Mucosa of descending colon (tissue), 3 donors: Measurements from ENCODE around the gene LDLRAD4. TPM values are rescaled to one million over a fixed set of nuclear protein-coding genes. Genes with fewer than 3 reads are reported as not detected.

Experiments used
- ATAC-seq: fragments of 200-7000 bp; cut with Tn5 transposase; one replicate; pipeline ENCODE4 v1.9.1; 2020; ENCODE audit warnings: mild to moderate bottlenecking, moderate library complexity
- DNase-seq, 3 donors: peaks; one replicate each; pipeline ENCODE4 v3.0.0-alpha.2; 2020
- H3K36me3 ChIP-seq: fragments of 200-600 bp; one replicate; pipeline ENCODE4 v1.8.0; 2021; ENCODE audit warnings: low read depth, mild to moderate bottlenecking
- H3K4me1 ChIP-seq: fragments of 200-600 bp; one replicate; pipeline ENCODE4 v1.8.0; 2021; ENCODE audit warnings: low read depth, mild to moderate bottlenecking
- H3K4me3 ChIP-seq: fragments of 200-600 bp; one replicate; pipeline ENCODE4 v1.8.0; 2021; ENCODE audit warnings: mild to moderate bottlenecking
- H3K9me3 ChIP-seq: fragments of 200-600 bp; one replicate; pipeline ENCODE4 v1.8.0; 2021; ENCODE audit warnings: mild to moderate bottlenecking
- CTCF ChIP-seq: fragments of 200-600 bp; IDR thresholded peaks from one replicate; pipeline ENCODE4 v1.8.0; 2022; ENCODE audit warnings: antibody characterized with exemption, mild to moderate bottlenecking
- intact Hi-C, 2 donors: fragments of 100-400 bp; cut with DNase I in 1 of 2; cut with micrococcal nuclease in 1 of 2; formaldehyde crosslinking; loops; one replicate each; pipeline versions ENCODE4 v1.11.0 to v1.11.1; 2022; cut with DNase I, micrococcal nuclease
- total RNA-seq, 3 donors: library from RNA; stranded (reverse); fragmentation: NEBNext Ultra II Directional in 2 of 3; extraction: Animal tissue kit (Norgen Biotek cat#: 25700) in 2 of 3; gene quantifications; one replicate each; pipeline versions ENCODE4 v1.2.1 to v1.2.4, GENCODE V29; 2021 to 2023
- donor health status: DM: no; HTN: no; CAD: no; lungs with moderate emphysema.
- donor health status: DM: no; HTN: no; CAD: no.
- donor health status: DM: no; HTN: yes; CAD: no.

LDLRAD4 gene
- total RNA-seq, 3 donors from 2014 or later = 36.8 to 41.0 (median 37.4) TPM

GRCh38 chr18:13615432-13615861 lies 396.9 kb downstream of the LDLRAD4 start:
- Histone ChIP-seq H3K4me3 (no peak overlapping the region), H3K9me3 (no peaks in the 10 kb centered on the region), H3K36me3 (no peaks in the 10 kb centered on the region), H3K4me1 (peaks cover 2% of the 10 kb centered on the region)
- no peak for DNase-seq
- ATAC-seq = no peak
- no peak for TF ChIP-seq CTCF
- intact Hi-C loops = no loop called here

- H3K4me3 ChIP-seq = no peak overlapping the region
- DNase-seq (no peak), ATAC-seq (no peak)
- no peaks in the 10 kb centered on the region for H3K4me1 ChIP-seq
- intact Hi-C loops = no loop called here
- H3K36me3 ChIP-seq = no peaks in the 10 kb centered on the region
- TF ChIP-seq CTCF = no peak
- no peaks in the 10 kb centered on the region for H3K9me3 ChIP-seq
These were observed 397.5 kb downstream of the LDLRAD4 start for GRCh38 chr18:13616041-13616440.

GRCh38 chr18:13616525-13617035 lies 398.0 kb downstream of the LDLRAD4 start:
- intact Hi-C loops = no loop called here

GRCh38 chr18:13617826-13618515 lies 399.4 kb downstream of the LDLRAD4 start:
- ATAC-seq = no peak
- no peak for DNase-seq

More at GRCh38 chr18:13616525-13617035, 398.0 kb downstream of the LDLRAD4 start:
- no peak overlapping the region for H3K4me3 ChIP-seq
- no peak for DNase-seq
- H3K9me3 ChIP-seq = no peaks in the 10 kb centered on the region
- no peaks in the 10 kb centered on the region for H3K4me1 ChIP-seq
- ATAC-seq = no peak
- no peak for TF ChIP-seq CTCF
- H3K36me3 ChIP-seq = no peaks in the 10 kb centered on the region

GRCh38 chr18:13618760-13619438 lies 400.3 kb downstream of the LDLRAD4 start:
- intact Hi-C loops = no loop called here
- no peak for ATAC-seq
- Histone ChIP-seq H3K4me1 (no peaks in the 10 kb centered on the region), H3K4me3 (no peak overlapping the region), H3K36me3 (no peaks in the 10 kb centered on the region), H3K9me3 (no peaks in the 10 kb centered on the region)
- no peak for DNase-seq
- no peak for TF ChIP-seq CTCF

More at GRCh38 chr18:13617826-13618515, 399.4 kb downstream of the LDLRAD4 start:
- H3K4me3 ChIP-seq = no peak overlapping the region
- intact Hi-C loops = no loop called here
- no peaks in the 10 kb centered on the region for H3K4me1 ChIP-seq
- H3K9me3 ChIP-seq = no peaks in the 10 kb centered on the region
- TF ChIP-seq CTCF = no peak
- H3K36me3 ChIP-seq = no peaks in the 10 kb centered on the region
